Fibroblast of lung (primary cell): ENCODE data around the gene ADGRE1. TPM values are rescaled to one million over a fixed set of nuclear protein-coding genes. Genes with fewer than 3 reads are reported as not detected.

Source experiments
- DNase-seq, 2 donors: peaks; one replicate each; pipeline versions ENCODE4 v3.0.0 to v3.0.0-alpha.2; 2010; ENCODE audit warnings: low read depth in 2 of 2
- H2AFZ ChIP-seq: 2 replicates; pipeline ENCODE4 v1.5.1; 2012; ENCODE audit warnings: low read length, control low read depth, inconsistent platforms
- H3K27ac ChIP-seq: 2 replicates; pipeline ENCODE4 v1.5.1; 2011; ENCODE audit warnings: low read length, control low read depth; ENCODE audit not compliant: insufficient read depth
- H3K27me3 ChIP-seq: 2 replicates; pipeline ENCODE4 v1.5.1; 2011; ENCODE audit warnings: mild to moderate bottlenecking, low read length; ENCODE audit not compliant: control insufficient read depth, insufficient read depth
- H3K36me3 ChIP-seq: 2 replicates; pipeline ENCODE4 v1.5.1; 2011; ENCODE audit warnings: low read length; ENCODE audit not compliant: control insufficient read depth, insufficient read depth
- H3K4me1 ChIP-seq: 2 replicates; pipeline ENCODE4 v1.5.1; 2011; ENCODE audit warnings: low read length; ENCODE audit not compliant: control insufficient read depth, insufficient read depth; ENCODE audit errors: extremely low read depth
- H3K4me2 ChIP-seq: 2 replicates; pipeline ENCODE4 v1.5.1; 2011; ENCODE audit warnings: low read length, control low read depth; ENCODE audit not compliant: insufficient read depth; ENCODE audit errors: extremely low read depth
- H3K4me3 ChIP-seq, 4 experiments: fragments of 200-600 bp in 1 of 4; sonication (generic) in 1 of 4; replicated peaks in 1 of 4; 2 replicates each; pipeline ENCODE4 v1.5.1; 2011 to 2016; ENCODE audit warnings: low read length in 4 of 4, low read depth in 3 of 4, mild to moderate bottlenecking in 3 of 4, control low read depth in 2 of 4, inconsistent platforms in 1 of 4, mixed read lengths in 1 of 4; ENCODE audit not compliant: insufficient read depth in 1 of 4; ENCODE audit errors: control extremely low read depth in 1 of 4
- H3K79me2 ChIP-seq: 2 replicates; pipeline ENCODE4 v1.5.1; 2012; ENCODE audit warnings: mild to moderate bottlenecking, low read length, inconsistent platforms; ENCODE audit not compliant: control insufficient read depth, insufficient read depth
- H3K9ac ChIP-seq: 2 replicates; pipeline ENCODE4 v1.5.1; 2011; ENCODE audit warnings: mild to moderate bottlenecking, low read length, control low read depth; ENCODE audit not compliant: insufficient read depth
- H3K9me3 ChIP-seq: 2 replicates; pipeline ENCODE4 v1.5.1; 2012; ENCODE audit warnings: low read depth, low read length; ENCODE audit not compliant: control insufficient read depth, insufficient read depth
- H4K20me1 ChIP-seq: 2 replicates; pipeline ENCODE4 v1.5.1; 2011; ENCODE audit warnings: low read length; ENCODE audit not compliant: control insufficient read depth, insufficient read depth; ENCODE audit errors: extremely low read depth
- EZH2 ChIP-seq: IDR thresholded peaks from 2 replicates; pipeline ENCODE4 v1.5.1; 2012; ENCODE audit warnings: low read length, control low read depth, mild to moderate bottlenecking; ENCODE audit errors: missing control alignments
- polyA plus RNA-seq, 2 donors: library from polyadenylated mRNA; depleted of rRNA in 1 of 2; stranded (reverse) in 1 of 2; unstranded in 1 of 2; fragments of >200 nt; gene quantifications; 2 replicates each; pipeline ENCODE4 v1.2.1, GENCODE V29; 2011 to 2012; ENCODE audit warnings: missing spikeins in 1 of 2
- total RNA-seq: library from RNA; depleted of rRNA; stranded (reverse); fragments of >200 nt; gene quantifications from 2 replicates; pipeline ENCODE4 v1.2.1, GENCODE V29; 2014
- TF ChIP-seq, protein P1 (sequence below), 2 donors: IDR thresholded peaks in 1 of 2; conservative IDR thresholded peaks in 1 of 2; 1 replicate in 1 of 2; 2 replicates in 1 of 2; pipeline ENCODE4 v1.5.1; 2011 to 2012; ENCODE audit warnings: low read length in 2 of 2, control low read depth in 1 of 2, inconsistent platforms in 1 of 2, low read depth in 1 of 2, mild to moderate bottlenecking in 1 of 2

Gene ADGRE1
- total and polyA plus RNA-seq, 2 donors (not counting 1 experiment from before 2014, with no cell fraction given) = under 0.01 TPM; not detected in 1

DNA sequence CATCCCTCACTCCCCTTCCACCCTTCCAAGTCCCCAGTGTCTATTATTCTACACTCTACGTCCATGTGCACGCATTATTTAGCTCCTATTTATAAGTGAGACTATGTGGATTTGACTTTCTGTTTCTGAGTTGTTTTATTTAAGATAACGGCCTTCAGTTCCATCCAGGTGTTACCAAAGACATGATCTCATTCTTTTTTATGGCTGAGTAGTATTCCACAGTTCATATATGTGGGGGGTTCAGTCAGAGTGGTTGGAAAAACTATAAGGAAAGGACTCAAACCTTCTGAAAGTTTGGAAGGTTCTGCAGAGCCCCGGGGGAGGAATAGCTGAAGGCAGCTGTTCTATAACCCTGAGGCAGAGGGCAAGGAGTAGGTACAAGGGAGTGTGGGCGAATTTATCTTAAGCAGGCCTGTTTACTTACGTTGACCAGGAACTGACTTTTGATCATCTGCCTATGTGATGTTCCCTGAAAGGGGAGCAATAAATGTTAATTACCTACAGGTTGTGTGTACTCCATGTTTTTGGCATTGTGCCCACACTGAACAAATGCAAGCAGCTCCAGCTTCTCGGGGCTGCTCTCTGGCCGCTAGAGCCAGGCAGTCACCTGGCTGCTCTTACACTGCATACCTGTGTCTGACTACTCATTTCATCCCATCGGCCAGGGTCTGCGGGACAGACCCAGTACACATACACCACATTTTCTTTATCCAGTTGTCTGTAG is 13.5 kb upstream of the ADGRE1 start:
- no peak for TF ChIP-seq EZH2
- TF ChIP-seq, protein P1, sequence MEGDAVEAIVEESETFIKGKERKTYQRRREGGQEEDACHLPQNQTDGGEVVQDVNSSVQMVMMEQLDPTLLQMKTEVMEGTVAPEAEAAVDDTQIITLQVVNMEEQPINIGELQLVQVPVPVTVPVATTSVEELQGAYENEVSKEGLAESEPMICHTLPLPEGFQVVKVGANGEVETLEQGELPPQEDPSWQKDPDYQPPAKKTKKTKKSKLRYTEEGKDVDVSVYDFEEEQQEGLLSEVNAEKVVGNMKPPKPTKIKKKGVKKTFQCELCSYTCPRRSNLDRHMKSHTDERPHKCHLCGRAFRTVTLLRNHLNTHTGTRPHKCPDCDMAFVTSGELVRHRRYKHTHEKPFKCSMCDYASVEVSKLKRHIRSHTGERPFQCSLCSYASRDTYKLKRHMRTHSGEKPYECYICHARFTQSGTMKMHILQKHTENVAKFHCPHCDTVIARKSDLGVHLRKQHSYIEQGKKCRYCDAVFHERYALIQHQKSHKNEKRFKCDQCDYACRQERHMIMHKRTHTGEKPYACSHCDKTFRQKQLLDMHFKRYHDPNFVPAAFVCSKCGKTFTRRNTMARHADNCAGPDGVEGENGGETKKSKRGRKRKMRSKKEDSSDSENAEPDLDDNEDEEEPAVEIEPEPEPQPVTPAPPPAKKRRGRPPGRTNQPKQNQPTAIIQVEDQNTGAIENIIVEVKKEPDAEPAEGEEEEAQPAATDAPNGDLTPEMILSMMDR (conservative IDR thresholded peaks at IDR 0.05 in 1 of 2, IDR thresholded peaks at IDR 0.05 in 1 of 2; ENCODE audit: low read depth in 1 of 2, low read length in 2 of 2) = no peak
- H2AFZ ChIP-seq = no peak overlapping the region

DNA sequence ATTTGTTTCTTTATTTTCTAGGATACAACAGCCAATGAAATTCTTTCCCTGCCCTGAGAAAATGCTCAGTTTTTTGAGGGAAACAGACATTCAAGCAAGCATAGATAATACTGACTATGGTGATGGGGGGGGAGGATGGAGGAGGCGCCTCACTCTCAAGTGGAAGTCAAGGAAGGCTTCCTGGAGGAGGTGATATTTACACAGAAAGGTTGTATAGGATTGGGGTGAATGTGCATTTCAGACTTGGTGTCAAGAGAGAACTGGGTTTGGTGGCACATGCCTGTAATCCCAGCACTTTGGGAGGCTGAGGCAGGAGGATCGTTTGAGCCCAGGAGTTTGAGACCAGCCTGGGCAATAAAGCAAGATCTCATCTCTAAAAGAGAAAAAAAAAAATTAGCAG is 12.2 kb upstream of the ADGRE1 start:
- H3K36me3 ChIP-seq = no peaks in the 10 kb centered on the region
- no peaks in the 10 kb centered on the region for H3K4me1 ChIP-seq
- no peak for DNase-seq
- H3K79me2 ChIP-seq = no peaks in the 10 kb centered on the region
- no peak overlapping the region for H3K9ac ChIP-seq
- no peak overlapping the region for H3K4me2 ChIP-seq
- TF ChIP-seq EZH2 = no peak
- TF ChIP-seq, protein P1 (conservative IDR thresholded peaks at IDR 0.05 in 1 of 2, IDR thresholded peaks at IDR 0.05 in 1 of 2; ENCODE audit: low read depth in 1 of 2, low read length in 2 of 2) = no peak
- no peak overlapping the region for H2AFZ ChIP-seq
- no peaks in the 10 kb centered on the region for H3K27me3 ChIP-seq
- no peaks in the 10 kb centered on the region for H3K9me3 ChIP-seq
- no peak overlapping the region for H3K4me3 ChIP-seq
- H4K20me1 ChIP-seq = no peaks in the 10 kb centered on the region
- no peak overlapping the region for H3K27ac ChIP-seq

More for the DNA sequence above, 13.5 kb upstream of the ADGRE1 start:
- Histone ChIP-seq H3K4me3 (no peak overlapping the region), H3K9ac (no peak overlapping the region), H4K20me1 (no peaks in the 10 kb centered on the region), H3K9me3 (no peaks in the 10 kb centered on the region), H3K36me3 (no peaks in the 10 kb centered on the region), H3K79me2 (no peaks in the 10 kb centered on the region), H3K27ac (no peak overlapping the region), H3K4me1 (no peaks in the 10 kb centered on the region), H3K27me3 (no peaks in the 10 kb centered on the region), H3K4me2 (no peak overlapping the region)
- DNase-seq = no peak

DNA sequence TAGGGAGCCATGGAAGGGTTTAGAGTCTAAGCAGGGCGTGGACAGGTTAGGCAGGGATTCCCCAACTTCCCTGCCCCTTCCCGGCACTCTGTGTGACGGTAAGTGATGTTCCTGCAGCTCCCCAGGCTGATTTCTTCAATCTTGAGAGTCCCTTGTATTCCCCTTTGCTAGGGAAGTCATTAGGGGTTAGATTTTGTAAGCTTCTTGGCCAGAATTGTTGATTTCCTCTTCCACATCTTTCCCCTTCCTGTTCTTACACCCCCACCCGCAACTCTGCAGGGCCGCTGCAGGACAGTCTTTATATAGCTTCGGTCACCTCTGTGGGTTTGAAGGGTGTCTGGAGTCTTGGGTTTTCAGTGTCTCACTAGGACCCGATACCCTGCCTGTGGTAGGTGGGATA is 10.6 kb upstream of the ADGRE1 start:
- no peak for TF ChIP-seq EZH2
- TF ChIP-seq, protein P1 (conservative IDR thresholded peaks at IDR 0.05 in 1 of 2, IDR thresholded peaks at IDR 0.05 in 1 of 2; ENCODE audit: low read depth in 1 of 2, low read length in 2 of 2) = no peak
- no peaks in the 10 kb centered on the region for H4K20me1 ChIP-seq
- H3K4me1 ChIP-seq = no peaks in the 10 kb centered on the region
- no peak overlapping the region for H2AFZ ChIP-seq
- no peaks in the 10 kb centered on the region for H3K27me3 ChIP-seq
- no peak overlapping the region for H3K9ac ChIP-seq
- H3K27ac ChIP-seq = no peak overlapping the region
- no peaks in the 10 kb centered on the region for H3K79me2 ChIP-seq
- no peaks in the 10 kb centered on the region for H3K9me3 ChIP-seq
- H3K36me3 ChIP-seq = no peaks in the 10 kb centered on the region
- no peak for DNase-seq
- H3K4me3 ChIP-seq = no peak overlapping the region
- no peak overlapping the region for H3K4me2 ChIP-seq
